Liver (tissue), 3 donors: ENCODE data around the gene PKP1.

Experiments used
- CTCF ChIP-seq: fragments of 150-350 bp; IDR thresholded peaks from 2 replicates; pipeline ENCODE4 v1.5.1; 2017; ENCODE audit warnings: improper control_type of control experiment, low read depth, low read length; ENCODE audit not compliant: missing input control
- EGR1 ChIP-seq, 2 donors: IDR thresholded peaks; 2 replicates each; pipeline ENCODE4 v1.6.1; 2016 to 2018; ENCODE audit warnings: antibody characterized with exemption in 2 of 2, low read depth in 2 of 2
- FOXA1 ChIP-seq: IDR thresholded peaks from 2 replicates; pipeline ENCODE4 v1.6.1; 2016; ENCODE audit warnings: antibody characterized with exemption
- HNF4A ChIP-seq, 2 donors: conservative IDR thresholded peaks; 2 replicates each; pipeline ENCODE4 v1.6.1; 2016; ENCODE audit warnings: antibody characterized with exemption in 2 of 2, mild to moderate bottlenecking in 2 of 2
- JUND ChIP-seq, 2 donors: IDR thresholded peaks; 2 replicates each; pipeline ENCODE4 v1.6.1; 2016; ENCODE audit warnings: antibody characterized with exemption in 2 of 2
- MAX ChIP-seq: IDR thresholded peaks from 2 replicates; pipeline ENCODE4 v1.6.1; 2016; ENCODE audit warnings: antibody characterized with exemption
- RAD21 ChIP-seq, 2 donors: IDR thresholded peaks; 2 replicates each; pipeline ENCODE4 v1.6.1; 2016; ENCODE audit warnings: antibody characterized with exemption in 2 of 2, mild to moderate bottlenecking in 2 of 2
- REST ChIP-seq: IDR thresholded peaks from 2 replicates; pipeline ENCODE4 v1.6.1; 2016; ENCODE audit warnings: antibody characterized with exemption, mild to moderate bottlenecking
- SP1 ChIP-seq: IDR thresholded peaks from 2 replicates; pipeline ENCODE4 v1.6.1; 2018; ENCODE audit warnings: antibody characterized with exemption, mild to moderate bottlenecking
- TAF1 ChIP-seq: conservative IDR thresholded peaks from 2 replicates; pipeline ENCODE4 v1.6.1; 2016; ENCODE audit warnings: antibody characterized with exemption, mild to moderate bottlenecking
- ZBTB33 ChIP-seq: IDR thresholded peaks from 2 replicates; pipeline ENCODE4 v1.6.1; 2016; ENCODE audit warnings: antibody characterized with exemption
- donor health status: healthy.
- donor health status: healthy.

- TF ChIP-seq CTCF, result no peak
- TF ChIP-seq RAD21 (IDR thresholded peaks at IDR 0.05), result no peak
- no peak for TF ChIP-seq TAF1
- no peak for TF ChIP-seq EGR1 (IDR thresholded peaks at IDR 0.05; ENCODE audit: low read depth in 2 of 2)
- no peak for TF ChIP-seq MAX
- TF ChIP-seq FOXA1, result no peak
- no peak for TF ChIP-seq ZBTB33
- TF ChIP-seq REST, result no peak
- TF ChIP-seq HNF4A (conservative IDR thresholded peaks at IDR 0.05), result no peak
- no peak for TF ChIP-seq JUND (IDR thresholded peaks at IDR 0.05)
- TF ChIP-seq SP1, result no peak
Measured at GRCh38 chr1:201329801-201330200, 46.5 kb downstream of the PKP1 start.
